SK-N-SH (cell line): ENCODE measurements around the gene PRRC2A. TPM values are rescaled to one million over a fixed set of nuclear protein-coding genes. Genes with fewer than 3 reads are reported as not detected.

Experiments
- CTCF ChIA-PET: fragments of 300-600, 350-600 bp; formaldehyde crosslinking; extraction: SDS; loops from one replicate; lab custom pipeline; 2021; lab: Yijun Ruan, JAX
- POLR2A ChIA-PET: fragments of 350-600 bp; sonication (Branson Sonifier 250); formaldehyde crosslinking; extraction: SDS; loops from one replicate; lab custom pipeline; 2020; ENCODE audit warnings: antibody characterized with exemption, inconsistent platforms; lab: Yijun Ruan, JAX
- DNase-seq: peaks from one replicate; pipeline ENCODE4 v3.0.0; 2012
- H2AFZ ChIP-seq: fragments of 200-600 bp; sonication (generic); 2 replicates; pipeline ENCODE4 v1.8.1; 2016; ENCODE audit warnings: antibody characterized with exemption, mild to moderate bottlenecking, low read depth
- H3F3A ChIP-seq: fragments of 200-600 bp; sonication (generic); replicated peaks from 2 replicates; pipeline ENCODE3; 2016; ENCODE audit warnings: antibody characterized with exemption, mild to moderate bottlenecking; ENCODE audit not compliant: insufficient read depth
- H3K27ac ChIP-seq, 2 experiments: fragments of 200-500 bp in 1 of 2; fragments of 200-600 bp in 1 of 2; sonication (Bioruptor generic) in 1 of 2; sonication (generic), shearing (Covaris generic) in 1 of 2; 2 replicates each; pipeline versions ENCODE4 v1.5.1 to v1.6.1; 2014 to 2016; ENCODE audit warnings: low read depth in 2 of 2, inconsistent platforms in 1 of 2, low read length in 1 of 2, mild to moderate bottlenecking in 1 of 2, mixed read lengths in 1 of 2
- H3K27me3 ChIP-seq: fragments of 200-600 bp; sonication (generic), shearing (Covaris generic); 2 replicates; pipeline ENCODE4 v1.6.1; 2016; ENCODE audit warnings: mixed run types; ENCODE audit not compliant: insufficient read depth
- H3K36me3 ChIP-seq, 2 experiments: fragments of 200-500 bp in 1 of 2; fragments of 200-600 bp in 1 of 2; sonication (Bioruptor generic) in 1 of 2; sonication (generic) in 1 of 2; replicated peaks in 1 of 2; 2 replicates each; pipeline versions ENCODE3 to v1.5.1; 2014 to 2016; ENCODE audit warnings: low read length in 1 of 2, mild to moderate bottlenecking in 1 of 2; ENCODE audit not compliant: insufficient read depth in 2 of 2, control insufficient read depth in 1 of 2
- H3K4me1 ChIP-seq, 2 experiments: fragments of 200-500 bp in 1 of 2; fragments of 200-600 bp in 1 of 2; sonication (Bioruptor generic) in 1 of 2; sonication (generic), shearing (Covaris generic) in 1 of 2; 2 replicates each; pipeline versions ENCODE4 v1.5.1 to v1.6.1; 2014 to 2016; ENCODE audit warnings: low read depth in 1 of 2, low read length in 1 of 2, mixed run types in 1 of 2; ENCODE audit not compliant: insufficient read depth in 2 of 2, control insufficient read depth in 1 of 2
- H3K4me2 ChIP-seq: fragments of 200-600 bp; sonication (generic), shearing (Covaris generic); 2 replicates; pipeline ENCODE4 v1.6.1; 2017; ENCODE audit warnings: mixed run types
- H3K4me3 ChIP-seq, 2 experiments: fragments of 200-500 bp in 1 of 2; fragments of 200-600 bp in 1 of 2; sonication (Bioruptor generic) in 1 of 2; sonication (generic), shearing (Covaris generic) in 1 of 2; 2 replicates each; pipeline versions ENCODE4 v1.5.1 to v1.8.1; 2014 to 2016; ENCODE audit warnings: low read depth in 2 of 2, inconsistent platforms in 1 of 2, low read length in 1 of 2, mild to moderate bottlenecking in 1 of 2, mixed read lengths in 1 of 2, moderate library complexity in 1 of 2
- H3K79me2 ChIP-seq: fragments of 200-600 bp; sonication (generic); 2 replicates; pipeline ENCODE4 v1.8.1; 2017; ENCODE audit warnings: mild to moderate bottlenecking; ENCODE audit not compliant: insufficient read depth
- H3K9ac ChIP-seq: fragments of 200-600 bp; sonication (generic); 2 replicates; pipeline ENCODE4 v1.6.1; 2017; ENCODE audit warnings: mixed run types
- H3K9me2 ChIP-seq: fragments of 200-600 bp; sonication (generic); 2 replicates; pipeline ENCODE4 v1.6.1; 2017; ENCODE audit warnings: mixed run types
- H3K9me3 ChIP-seq: fragments of 200-600 bp; sonication (generic); 2 replicates; pipeline ENCODE4 v1.6.1; 2017; ENCODE audit warnings: mixed run types, mild to moderate bottlenecking, moderate library complexity
- H4K20me1 ChIP-seq: fragments of 200-600 bp; sonication (generic); 2 replicates; pipeline ENCODE4 v1.6.1; 2017; ENCODE audit warnings: mild to moderate bottlenecking, mixed run types; ENCODE audit not compliant: insufficient read depth
- EP300 ChIP-seq, 2 experiments: IDR thresholded peaks; 2 replicates each; pipeline versions ENCODE4 v1.4.0 to v1.6.1; 2012; ENCODE audit warnings: borderline replicate concordance in 1 of 2, low read depth in 1 of 2, low read length in 1 of 2
- EZH2phosphoT487 ChIP-seq: fragments of 200-600 bp; sonication (generic); IDR thresholded peaks from 2 replicates; pipeline ENCODE4 v1.6.1; 2017; ENCODE audit warnings: low read depth, mixed run types, mild to moderate bottlenecking, antibody characterized with exemption, moderate library complexity, borderline replicate concordance
- FOSL2 ChIP-seq: IDR thresholded peaks from 2 replicates; pipeline ENCODE4 v1.4.0; 2012; ENCODE audit warnings: low read depth, mild to moderate bottlenecking, moderate library complexity, borderline replicate concordance
- FOXM1 ChIP-seq: IDR thresholded peaks from 2 replicates; pipeline ENCODE4 v1.4.0; 2012; ENCODE audit warnings: low read depth, mild to moderate bottlenecking
- GABPA ChIP-seq: IDR thresholded peaks from 2 replicates; pipeline ENCODE4 v1.4.0; 2012; ENCODE audit warnings: low read depth, mild to moderate bottlenecking
- GATA2 ChIP-seq: sonication (generic); formaldehyde crosslinking; IDR thresholded peaks from 2 replicates; pipeline ENCODE4 v1.5.0; 2020; ENCODE audit warnings: mild to moderate bottlenecking, missing genetic modification reagents
- JUND ChIP-seq: IDR thresholded peaks from 2 replicates; pipeline ENCODE4 v1.4.0; 2012
- MEF2A ChIP-seq: IDR thresholded peaks from 2 replicates; pipeline ENCODE4 v1.4.0; 2012; ENCODE audit warnings: low read depth, borderline replicate concordance
- NFIC ChIP-seq: IDR thresholded peaks from 2 replicates; pipeline ENCODE4 v1.4.0; 2012; ENCODE audit warnings: borderline replicate concordance
- NRF1 ChIP-seq: IDR thresholded peaks from 2 replicates; pipeline ENCODE4 v1.6.1; 2012; ENCODE audit warnings: low read depth, mild to moderate bottlenecking, low read length
- RAD21 ChIP-seq: IDR thresholded peaks from 2 replicates; pipeline ENCODE4 v1.6.1; 2012; ENCODE audit warnings: mild to moderate bottlenecking, low read length
- RCOR1 ChIP-seq: fragments of 150-350 bp; IDR thresholded peaks from 2 replicates; pipeline ENCODE4 v1.6.1; 2017; ENCODE audit warnings: antibody characterized with exemption, low read length
- RFX5 ChIP-seq: IDR thresholded peaks from 2 replicates; pipeline ENCODE4 v1.6.1; 2012; ENCODE audit warnings: mild to moderate bottlenecking, improper control_type of control experiment, low read length
- RXRA ChIP-seq: IDR thresholded peaks from 2 replicates; pipeline ENCODE4 v1.4.0; 2012; ENCODE audit warnings: low read depth, mild to moderate bottlenecking, borderline replicate concordance
- SIN3A ChIP-seq: IDR thresholded peaks from 2 replicates; pipeline ENCODE4 v1.6.1; 2012; ENCODE audit warnings: low read depth, mild to moderate bottlenecking, low read length, moderate library complexity, borderline replicate concordance
- SMC3 ChIP-seq: IDR thresholded peaks from 2 replicates; pipeline ENCODE4 v1.6.1; 2012; ENCODE audit warnings: low read depth, low read length, improper control_type of control experiment
- TAF1 ChIP-seq: IDR thresholded peaks from 2 replicates; pipeline ENCODE4 v1.6.1; 2012; ENCODE audit warnings: low read depth, mild to moderate bottlenecking, low read length, moderate library complexity, borderline replicate concordance
- TCF12 ChIP-seq: IDR thresholded peaks from 2 replicates; pipeline ENCODE4 v1.4.0; 2012
- YY1 ChIP-seq: IDR thresholded peaks from 2 replicates; pipeline ENCODE4 v1.4.0; 2012; ENCODE audit warnings: low read depth, mild to moderate bottlenecking
- WGBS: methylation state at CpG from one replicate; pipeline ENCODE4 v1.1.6; 2017; ENCODE audit warnings: low lambda C conversion rate; 5-methylcytosine and 5-hydroxymethylcytosine counted together
- polyA plus RNA-seq, 3 experiments: library from polyadenylated mRNA; depleted of rRNA; stranded (reverse); fragments of >200 nt; gene quantifications; 2 replicates each; pipeline ENCODE4 v1.2.3, GENCODE V29; 2012
- TF ChIP-seq, protein P1 (sequence below): IDR thresholded peaks from 2 replicates; pipeline ENCODE4 v1.6.1; 2012; ENCODE audit warnings: mild to moderate bottlenecking, low read depth, low read length, moderate library complexity
- TF ChIP-seq, protein P2 (sequence below): fragments of 150-350 bp; IDR thresholded peaks from 2 replicates; pipeline ENCODE4 v1.6.1; 2017; ENCODE audit warnings: antibody characterized with exemption, low read length, low read depth, borderline replicate concordance
- TF ChIP-seq, protein P3 (sequence below): fragments of 200-600 bp; sonication (generic); IDR thresholded peaks from 2 replicates; pipeline ENCODE4 v1.6.1; 2017; ENCODE audit warnings: antibody characterized with exemption, mild to moderate bottlenecking, moderate library complexity
- TF ChIP-seq, protein P4 (sequence below): fragments of 150-350 bp; IDR thresholded peaks from 2 replicates; pipeline ENCODE4 v1.6.1; 2016; ENCODE audit warnings: mild to moderate bottlenecking, low read depth, low read length

Gene PRRC2A
- 36.1 and 76.1 TPM in 2 replicates for polyA plus RNA-seq (2012; rRNA removed)
- 26.6 and 40.3 TPM in 2 replicates for polyA plus RNA-seq (2012; cell fraction: cytosol; rRNA removed)
- polyA plus RNA-seq (2012; cell fraction: nucleus; rRNA removed): 206 and 214 TPM in 2 replicates

DNA sequence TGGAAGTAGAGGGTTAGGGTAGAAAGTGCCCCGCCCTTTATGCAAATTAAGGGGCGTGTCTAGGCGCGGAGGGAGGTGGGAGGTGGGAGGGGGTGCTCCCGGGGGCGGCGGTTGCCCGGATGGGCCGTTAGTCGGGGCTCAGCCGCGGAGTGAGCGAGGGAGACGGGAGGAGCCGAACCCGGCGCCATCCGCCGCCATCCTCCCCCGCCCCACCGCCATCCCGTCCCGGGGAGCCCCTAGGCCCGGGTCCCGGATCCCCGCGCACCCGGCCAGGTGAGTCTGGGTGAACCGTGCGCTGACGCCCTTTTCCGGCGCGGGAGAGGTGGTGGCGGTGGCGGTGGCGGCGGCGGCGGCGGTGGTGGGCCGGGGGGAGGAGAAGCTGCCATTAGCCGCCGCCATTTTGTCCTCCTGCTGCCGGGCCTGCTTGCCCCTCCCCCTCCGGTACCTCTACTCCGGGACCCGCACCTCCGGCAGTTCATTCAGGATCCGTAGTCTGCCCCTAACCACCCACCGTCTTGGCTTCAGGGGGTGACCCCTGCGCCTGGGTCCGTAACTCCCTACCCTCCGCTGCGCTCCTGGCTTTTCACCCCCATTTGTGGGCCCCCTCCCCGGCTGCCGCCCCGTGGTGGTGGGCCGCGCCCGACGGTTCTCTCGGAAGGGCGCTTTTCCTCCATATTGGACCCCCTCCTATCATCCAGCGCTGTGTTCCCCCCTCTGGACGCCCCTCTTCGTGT, at the start of gene PRRC2A:
Gene PRRC2A (plus strand): TSS at position 130 of the 734 bp plus-strand sequence. CDS start 2,075 bp downstream, outside the sequence.
- peaks cover 52% of the 10 kb centered on the region for H3K79me2 ChIP-seq
- H3F3A ChIP-seq: peaks cover 16% of the 10 kb centered on the region
- H4K20me1 ChIP-seq: peaks cover 28% of the 10 kb centered on the region
- H3K9ac ChIP-seq: peak within 1 kb of the TSS; percentile 99
- peak within 1 kb of the TSS; percentile 87 to 98 for H3K4me3 ChIP-seq
- ChIA-PET CTCF (interaction anchor here (1.0 to 2.1 kb wide), 3 partner anchors 22 to 74 kb away, joined by 3 to 11 read pairs (median 4); partner anchors contain the start of gene ATP6V1G2), POLR2A (interaction anchor here (1.0 to 4.0 kb wide), 4 partner anchors 9 to 1351 kb away, joined by 3 to 18 read pairs (median 4); partner anchors contain the start of genes BAG6 and DDX39B)
- H3K27ac ChIP-seq: peak within 1 kb of the TSS; percentile 99
- peaks cover 10 to 11% of the 10 kb centered on the region in 2 experiments for H3K4me1 ChIP-seq
- peak; percentile 90 for DNase-seq
- H3K27me3 ChIP-seq: no peaks in the 10 kb centered on the region
- H2AFZ ChIP-seq: peak within 1 kb of the TSS; percentile 87
- H3K9me3 ChIP-seq: no peaks in the 10 kb centered on the region
- H3K9me2 ChIP-seq: no peaks in the 10 kb centered on the region
- H3K36me3 ChIP-seq: peaks cover 33 to 43% of the 10 kb centered on the region in 2 experiments
- WGBS: 3% methylated on average over 35 of the region's 67 CpGs
- peak within 1 kb of the TSS; percentile 97 for H3K4me2 ChIP-seq
- TF ChIP-seq, protein P1, sequence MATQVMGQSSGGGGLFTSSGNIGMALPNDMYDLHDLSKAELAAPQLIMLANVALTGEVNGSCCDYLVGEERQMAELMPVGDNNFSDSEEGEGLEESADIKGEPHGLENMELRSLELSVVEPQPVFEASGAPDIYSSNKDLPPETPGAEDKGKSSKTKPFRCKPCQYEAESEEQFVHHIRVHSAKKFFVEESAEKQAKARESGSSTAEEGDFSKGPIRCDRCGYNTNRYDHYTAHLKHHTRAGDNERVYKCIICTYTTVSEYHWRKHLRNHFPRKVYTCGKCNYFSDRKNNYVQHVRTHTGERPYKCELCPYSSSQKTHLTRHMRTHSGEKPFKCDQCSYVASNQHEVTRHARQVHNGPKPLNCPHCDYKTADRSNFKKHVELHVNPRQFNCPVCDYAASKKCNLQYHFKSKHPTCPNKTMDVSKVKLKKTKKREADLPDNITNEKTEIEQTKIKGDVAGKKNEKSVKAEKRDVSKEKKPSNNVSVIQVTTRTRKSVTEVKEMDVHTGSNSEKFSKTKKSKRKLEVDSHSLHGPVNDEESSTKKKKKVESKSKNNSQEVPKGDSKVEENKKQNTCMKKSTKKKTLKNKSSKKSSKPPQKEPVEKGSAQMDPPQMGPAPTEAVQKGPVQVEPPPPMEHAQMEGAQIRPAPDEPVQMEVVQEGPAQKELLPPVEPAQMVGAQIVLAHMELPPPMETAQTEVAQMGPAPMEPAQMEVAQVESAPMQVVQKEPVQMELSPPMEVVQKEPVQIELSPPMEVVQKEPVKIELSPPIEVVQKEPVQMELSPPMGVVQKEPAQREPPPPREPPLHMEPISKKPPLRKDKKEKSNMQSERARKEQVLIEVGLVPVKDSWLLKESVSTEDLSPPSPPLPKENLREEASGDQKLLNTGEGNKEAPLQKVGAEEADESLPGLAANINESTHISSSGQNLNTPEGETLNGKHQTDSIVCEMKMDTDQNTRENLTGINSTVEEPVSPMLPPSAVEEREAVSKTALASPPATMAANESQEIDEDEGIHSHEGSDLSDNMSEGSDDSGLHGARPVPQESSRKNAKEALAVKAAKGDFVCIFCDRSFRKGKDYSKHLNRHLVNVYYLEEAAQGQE: 0 out of 2 replicates have a peak, but pooled peaks have one; percentile 32
- no peak for TF ChIP-seq FOSL2
- TF ChIP-seq RFX5: no peak
- TF ChIP-seq SIN3A: no peak; the same call in 1 of the 2 replicates
- 0 out of 2 replicates have a peak, but pooled peaks have one; percentile 5 for TF ChIP-seq NFIC
- peak; percentile 96 for TF ChIP-seq YY1
- no peak for TF ChIP-seq GABPA
- no peak for TF ChIP-seq TCF12
- TF ChIP-seq, protein P2, sequence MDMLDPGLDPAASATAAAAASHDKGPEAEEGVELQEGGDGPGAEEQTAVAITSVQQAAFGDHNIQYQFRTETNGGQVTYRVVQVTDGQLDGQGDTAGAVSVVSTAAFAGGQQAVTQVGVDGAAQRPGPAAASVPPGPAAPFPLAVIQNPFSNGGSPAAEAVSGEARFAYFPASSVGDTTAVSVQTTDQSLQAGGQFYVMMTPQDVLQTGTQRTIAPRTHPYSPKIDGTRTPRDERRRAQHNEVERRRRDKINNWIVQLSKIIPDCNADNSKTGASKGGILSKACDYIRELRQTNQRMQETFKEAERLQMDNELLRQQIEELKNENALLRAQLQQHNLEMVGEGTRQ: no peak
- TF ChIP-seq NRF1: no peak
- no peak for TF ChIP-seq RXRA
- TF ChIP-seq, protein P3, sequence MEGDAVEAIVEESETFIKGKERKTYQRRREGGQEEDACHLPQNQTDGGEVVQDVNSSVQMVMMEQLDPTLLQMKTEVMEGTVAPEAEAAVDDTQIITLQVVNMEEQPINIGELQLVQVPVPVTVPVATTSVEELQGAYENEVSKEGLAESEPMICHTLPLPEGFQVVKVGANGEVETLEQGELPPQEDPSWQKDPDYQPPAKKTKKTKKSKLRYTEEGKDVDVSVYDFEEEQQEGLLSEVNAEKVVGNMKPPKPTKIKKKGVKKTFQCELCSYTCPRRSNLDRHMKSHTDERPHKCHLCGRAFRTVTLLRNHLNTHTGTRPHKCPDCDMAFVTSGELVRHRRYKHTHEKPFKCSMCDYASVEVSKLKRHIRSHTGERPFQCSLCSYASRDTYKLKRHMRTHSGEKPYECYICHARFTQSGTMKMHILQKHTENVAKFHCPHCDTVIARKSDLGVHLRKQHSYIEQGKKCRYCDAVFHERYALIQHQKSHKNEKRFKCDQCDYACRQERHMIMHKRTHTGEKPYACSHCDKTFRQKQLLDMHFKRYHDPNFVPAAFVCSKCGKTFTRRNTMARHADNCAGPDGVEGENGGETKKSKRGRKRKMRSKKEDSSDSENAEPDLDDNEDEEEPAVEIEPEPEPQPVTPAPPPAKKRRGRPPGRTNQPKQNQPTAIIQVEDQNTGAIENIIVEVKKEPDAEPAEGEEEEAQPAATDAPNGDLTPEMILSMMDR: no peak
- TF ChIP-seq TAF1: peak; percentile 83
- TF ChIP-seq, protein P4, sequence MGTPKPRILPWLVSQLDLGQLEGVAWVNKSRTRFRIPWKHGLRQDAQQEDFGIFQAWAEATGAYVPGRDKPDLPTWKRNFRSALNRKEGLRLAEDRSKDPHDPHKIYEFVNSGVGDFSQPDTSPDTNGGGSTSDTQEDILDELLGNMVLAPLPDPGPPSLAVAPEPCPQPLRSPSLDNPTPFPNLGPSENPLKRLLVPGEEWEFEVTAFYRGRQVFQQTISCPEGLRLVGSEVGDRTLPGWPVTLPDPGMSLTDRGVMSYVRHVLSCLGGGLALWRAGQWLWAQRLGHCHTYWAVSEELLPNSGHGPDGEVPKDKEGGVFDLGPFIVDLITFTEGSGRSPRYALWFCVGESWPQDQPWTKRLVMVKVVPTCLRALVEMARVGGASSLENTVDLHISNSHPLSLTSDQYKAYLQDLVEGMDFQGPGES: no peak
- TF ChIP-seq SMC3: no peak
- TF ChIP-seq FOXM1: no peak
- TF ChIP-seq JUND: no peak
- no peak for TF ChIP-seq EZH2phosphoT487
- no peak for TF ChIP-seq GATA2
- TF ChIP-seq RAD21: no peak
- no peak for TF ChIP-seq MEF2A
- no peak; a peak in 1 of 4 replicates for TF ChIP-seq EP300 (IDR thresholded peaks at IDR 0.05; ENCODE audit: borderline replicate concordance in 1 of 2, low read depth in 1 of 2, low read length in 1 of 2)
- TF ChIP-seq RCOR1: no peak
